Esophagus muscularis mucosa (tissue), 4 donors: Measurements from ENCODE around the gene ZNF775.

ENCODE experiments used
- CTCF ChIP-seq, 3 experiments: fragments of 200-600 bp in 2 of 3; fragments of 450-650 bp in 1 of 3; sonication (generic) in 2 of 3; IDR thresholded peaks; one replicate each; pipeline ENCODE4 v1.5.1; 2017 to 2019; ENCODE audit warnings: antibody characterized with exemption in 3 of 3, mild to moderate bottlenecking in 2 of 3, moderate library complexity in 1 of 3
- EP300 ChIP-seq: sonication (generic); formaldehyde crosslinking; IDR thresholded peaks from one replicate; pipeline ENCODE4 v1.6.1; 2017; ENCODE audit warnings: antibody characterized with exemption
- POLR2A ChIP-seq: fragments of 450-650 bp; IDR thresholded peaks from one replicate; pipeline ENCODE4 v1.6.1; 2017; ENCODE audit warnings: antibody characterized with exemption, moderate library complexity, mild to moderate bottlenecking, low read depth
- POLR2AphosphoS5 ChIP-seq, 2 donors: sonication (generic); formaldehyde crosslinking; IDR thresholded peaks; one replicate each; pipeline ENCODE4 v1.6.1; 2017; ENCODE audit warnings: antibody characterized with exemption in 2 of 2

GRCh38 chr7:150385302-150385723, 6.2 kb downstream of the ZNF775 start:
- TF ChIP-seq CTCF (IDR thresholded peaks at IDR 0.05): no peak
- TF ChIP-seq EP300: no peak
- no peak for TF ChIP-seq POLR2A
- TF ChIP-seq POLR2AphosphoS5 (IDR thresholded peaks at IDR 0.05): no peak
